AG04449 (cell line): ENCODE measurements around the gene PHF5A.

ENCODE experiments used
- CTCF ChIA-PET: fragments of 350-600 bp; formaldehyde crosslinking; extraction: SDS; loops from one replicate; lab custom pipeline; 2021; ENCODE audit warnings: antibody characterized with exemption; lab: Yijun Ruan, JAX
- POLR2A ChIA-PET: fragments of 400-600, 350-600 bp; formaldehyde crosslinking; extraction: SDS; loops from one replicate; lab custom pipeline; 2020; ENCODE audit warnings: antibody characterized with exemption, inconsistent platforms; lab: Yijun Ruan, JAX
- DNase-seq: peaks from one replicate; pipeline ENCODE4 v3.0.0-alpha.2; 2010; ENCODE audit warnings: low read depth, low spot score
- H3K4me3 ChIP-seq: 2 replicates; pipeline ENCODE4 v1.5.1; 2011; ENCODE audit warnings: low read depth, mild to moderate bottlenecking, control low read depth, low read length
- CTCF ChIP-seq: IDR thresholded peaks from one replicate; pipeline ENCODE4 v1.5.1; 2011; ENCODE audit warnings: mild to moderate bottlenecking, moderate library complexity, low read length, control low read depth, inconsistent platforms; ENCODE audit not compliant: insufficient read depth; ENCODE audit errors: missing control alignments

The PHF5A gene

GRCh38 chr22:41478891-41479521 is 10.5 kb upstream of the PHF5A start:
- TF ChIP-seq CTCF = no peak
- no peak for DNase-seq
- ChIA-PET POLR2A (interaction anchor here (1.4 to 2.3 kb wide), 2 partner anchors 10 to 32 kb away, joined by 3 to 8 read pairs; partner anchors contain the start of genes ACO2, PHF5A and TOB2), CTCF (interaction anchor here (1.1 to 3.8 kb wide), 5 partner anchors 10 to 118 kb away, joined by 3 to 21 read pairs (median 4); no protein-coding TSS in a partner anchor)
- H3K4me3 ChIP-seq = no peak overlapping the region

GRCh38 chr22:41478473-41478872 is 10.0 kb upstream of the PHF5A start:
- ChIA-PET POLR2A (interaction anchor here (1.4 to 2.3 kb wide), 2 partner anchors 10 to 32 kb away, joined by 3 to 8 read pairs; partner anchors contain the start of genes ACO2, PHF5A and TOB2), CTCF (interaction anchor here (1.1 to 3.8 kb wide), 3 partner anchors 35 to 75 kb away, joined by 3 to 21 read pairs (median 8); no protein-coding TSS in a partner anchor)
- TF ChIP-seq CTCF = no peak
- no peak for DNase-seq
- H3K4me3 ChIP-seq = no peak overlapping the region

GRCh38 chr22:41474872-41475451 is 6.5 kb upstream of the PHF5A start:
- POLR2A ChIA-PET = interaction anchor here (0.6 to 0.7 kb wide), 2 partner anchors 115 to 433 kb away, joined by 3 to 4 read pairs; partner anchors contain the start of gene PMM1
- no peak overlapping the region for H3K4me3 ChIP-seq
- DNase-seq = no peak
- CTCF ChIA-PET = no interaction called here
- TF ChIP-seq CTCF = no peak

- ChIA-PET POLR2A (no interaction called here), CTCF (interaction anchor here (0.7 to 2.3 kb wide), 2 partner anchors 11 to 68 kb away, joined by 3 to 8 read pairs; no protein-coding TSS in a partner anchor)
- DNase-seq = no peak
- TF ChIP-seq CTCF = no peak
- no peak overlapping the region for H3K4me3 ChIP-seq
Measured at GRCh38 chr22:41471568-41471967, 3.1 kb upstream of the PHF5A start.

- no peak for TF ChIP-seq CTCF
- DNase-seq = no peak
- no peak overlapping the region for H3K4me3 ChIP-seq
- ChIA-PET POLR2A (no interaction called here), CTCF (interaction anchor here (0.7 to 2.3 kb wide), 2 partner anchors 11 to 67 kb away, joined by 3 to 8 read pairs; no protein-coding TSS in a partner anchor)
Measured at GRCh38 chr22:41470886-41471285, 2.4 kb upstream of the PHF5A start.
